GM12872 (cell line): ENCODE measurements around the gene LHX3.

ENCODE experiments used
- CTCF ChIP-seq: IDR thresholded peaks from 3 replicates; pipeline ENCODE4 v1.5.1; 2011; ENCODE audit warnings: low read depth, mild to moderate bottlenecking, low read length, moderate library complexity; ENCODE audit not compliant: insufficient read depth

The LHX3 gene

DNA sequence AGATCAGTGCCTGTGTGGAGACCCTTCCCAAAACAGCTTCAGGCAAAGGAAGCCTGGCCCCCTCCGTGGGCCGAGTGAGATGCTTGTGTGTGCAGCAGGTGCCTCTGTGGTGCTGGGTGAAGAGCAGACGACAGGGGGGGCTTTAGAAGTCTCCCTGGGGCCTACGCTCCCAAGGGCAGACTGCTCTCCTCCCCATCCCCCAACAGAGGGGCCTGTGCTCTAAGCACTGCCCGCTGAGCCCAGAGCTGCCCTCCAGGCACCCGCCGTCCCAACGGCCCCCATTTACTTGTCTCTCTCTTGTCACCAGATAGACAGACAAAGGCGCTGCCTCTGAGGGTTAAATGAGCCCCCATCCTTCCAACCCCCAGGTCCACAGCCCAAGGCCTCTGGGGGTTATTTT, 2.7 kb upstream of the LHX3 start:
- no peak for TF ChIP-seq CTCF

DNA sequence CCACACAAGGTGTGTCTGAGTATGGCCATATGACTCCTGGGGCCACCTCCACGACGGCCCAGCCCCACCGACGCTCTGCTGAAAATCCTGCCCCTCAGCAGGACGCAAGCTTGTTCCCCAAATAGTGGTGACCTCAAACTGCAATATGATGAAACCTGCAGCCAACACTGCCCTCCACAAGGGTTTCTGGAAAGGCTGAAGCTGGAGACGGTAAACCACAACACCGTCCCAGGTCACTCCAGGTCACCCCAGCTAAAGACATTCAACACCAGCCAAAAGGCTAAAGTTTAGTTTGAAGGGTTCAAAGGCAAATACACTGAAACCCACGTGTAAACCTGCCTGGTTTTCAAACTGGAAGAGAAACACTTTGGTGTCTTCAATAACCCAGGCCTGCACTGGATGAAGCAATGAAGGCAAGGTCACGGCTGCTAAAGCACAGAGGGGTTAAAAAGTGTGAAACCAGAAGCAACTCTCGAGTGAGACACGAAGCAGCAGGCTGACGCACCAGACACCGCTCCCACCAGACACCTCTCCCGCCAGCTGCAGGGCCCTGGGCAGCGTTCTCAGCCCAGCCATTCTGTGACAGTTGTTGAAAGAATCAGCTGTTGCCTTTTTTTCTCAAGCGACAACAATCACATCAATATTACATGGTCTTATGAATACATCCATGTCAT, 1.8 kb upstream of the LHX3 start:
- no peak for TF ChIP-seq CTCF

DNA sequence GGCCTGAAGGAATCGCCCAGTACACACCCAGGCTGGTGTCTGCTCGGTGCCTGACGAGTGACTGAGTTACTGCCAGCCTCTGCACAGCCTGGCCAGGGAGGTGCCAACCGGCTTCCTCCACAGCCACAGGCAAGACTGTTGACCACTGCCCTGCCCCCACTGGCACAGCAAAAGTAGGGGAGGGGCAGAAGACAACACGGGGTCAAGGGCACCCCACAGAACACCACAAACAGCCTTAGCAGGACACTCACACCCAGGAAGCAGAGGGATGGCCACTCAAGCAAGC, 722 bp upstream of the LHX3 start:
- TF ChIP-seq CTCF = no peak

GRCh38 chr9:136204145-136204805, 653 bp downstream of the LHX3 start:
- no peak for TF ChIP-seq CTCF

- TF ChIP-seq CTCF = no peak
Observed at GRCh38 chr9:136203408-136204144, 1.4 kb downstream of the LHX3 start.

DNA sequence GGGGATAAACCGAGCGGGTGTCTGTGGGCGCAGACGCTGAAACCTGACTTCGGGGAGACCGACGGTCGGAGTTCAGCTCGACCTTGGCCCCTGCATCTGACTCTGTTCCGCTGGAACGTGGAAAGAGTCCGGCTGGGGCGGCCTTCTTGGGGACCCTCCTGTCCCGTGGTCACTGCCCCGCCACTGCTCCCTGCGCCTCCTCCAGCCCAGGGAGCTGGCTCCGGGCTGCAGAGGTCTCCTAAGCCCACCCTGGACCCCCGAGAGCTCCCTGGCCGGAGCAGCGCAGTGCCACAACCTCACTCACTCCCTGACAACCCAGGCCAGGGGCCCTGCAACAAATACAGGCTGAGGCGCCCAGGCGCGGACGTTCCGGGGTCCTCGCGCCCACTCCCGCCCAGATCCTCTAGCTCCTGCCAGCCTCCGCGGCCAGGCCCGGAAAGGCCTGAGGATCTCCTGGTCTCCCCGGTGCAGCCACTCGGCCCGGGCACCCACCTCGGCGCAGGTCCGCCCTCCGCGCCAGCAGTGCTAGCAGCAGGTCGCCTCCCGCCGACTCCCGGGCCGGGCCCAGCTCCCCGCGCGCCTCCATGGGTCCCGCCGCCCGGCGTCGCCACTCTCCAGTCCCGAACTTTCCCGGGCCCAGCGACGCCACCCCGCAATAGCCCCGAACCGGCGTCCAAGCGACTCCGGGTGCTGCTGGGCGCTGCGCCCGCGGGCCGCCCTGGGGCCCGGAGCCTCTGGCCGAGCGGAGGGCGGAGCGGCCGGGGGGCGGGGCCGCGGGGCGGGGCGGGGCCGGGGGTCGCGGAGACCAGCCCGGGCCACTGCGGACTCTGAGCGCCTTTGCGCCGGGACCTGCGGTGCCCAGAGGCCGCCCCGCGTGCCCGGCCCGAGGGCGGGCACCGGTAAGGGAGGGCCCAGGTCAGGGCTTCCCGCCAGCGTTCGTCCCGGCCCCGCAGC, 2.2 kb downstream of the LHX3 start:
- no peak for TF ChIP-seq CTCF
